ENCODE results near the gene CBX3.

- no peak for TF ChIP-seq CTCF (IDR thresholded peaks at IDR 0.05)
- TF ChIP-seq POLR2A (IDR thresholded peaks at IDR 0.05), result no peak
Measured at GRCh38 chr7:26188206-26188956, 13.2 kb upstream of the CBX3 start.

Data from thyroid gland (tissue), 4 donors.